Suprapubic skin (tissue), 3 donors: Measurements from ENCODE around the gene FBN1.

Experiments used
- EP300 ChIP-seq: sonication (generic); formaldehyde crosslinking; IDR thresholded peaks from one replicate; pipeline ENCODE4 v1.6.1; 2017; ENCODE audit warnings: antibody characterized with exemption
- TF ChIP-seq, protein P1 (sequence below), 2 donors: fragments of 200-600 bp in 1 of 2; fragments of 450-650 bp in 1 of 2; sonication (generic) in 1 of 2; IDR thresholded peaks; one replicate each; pipeline ENCODE4 v1.5.1; 2016 to 2019; ENCODE audit warnings: antibody characterized with exemption in 2 of 2, mild to moderate bottlenecking in 1 of 2, moderate library complexity in 1 of 2

DNA sequence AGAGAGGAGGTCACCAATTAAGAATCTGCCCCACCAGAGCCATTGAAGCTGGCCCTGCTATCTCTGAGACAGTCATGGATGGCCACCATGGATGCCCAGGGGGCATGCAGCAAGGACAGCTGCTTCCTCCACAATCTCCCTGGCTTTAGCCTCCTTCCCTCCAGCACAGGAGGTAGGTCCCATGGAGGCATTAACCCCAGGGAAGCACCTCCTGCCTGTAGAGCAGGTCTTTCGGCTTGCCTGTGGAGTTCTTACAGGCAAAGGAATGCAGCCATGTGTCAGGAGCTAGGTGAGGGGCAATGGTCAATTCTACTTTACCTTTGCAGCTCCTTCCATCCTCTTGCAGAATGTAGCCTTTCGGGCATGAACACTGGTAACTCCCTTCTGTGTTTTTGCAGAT lies 220.5 kb downstream of the FBN1 start:
- TF ChIP-seq, protein P1, sequence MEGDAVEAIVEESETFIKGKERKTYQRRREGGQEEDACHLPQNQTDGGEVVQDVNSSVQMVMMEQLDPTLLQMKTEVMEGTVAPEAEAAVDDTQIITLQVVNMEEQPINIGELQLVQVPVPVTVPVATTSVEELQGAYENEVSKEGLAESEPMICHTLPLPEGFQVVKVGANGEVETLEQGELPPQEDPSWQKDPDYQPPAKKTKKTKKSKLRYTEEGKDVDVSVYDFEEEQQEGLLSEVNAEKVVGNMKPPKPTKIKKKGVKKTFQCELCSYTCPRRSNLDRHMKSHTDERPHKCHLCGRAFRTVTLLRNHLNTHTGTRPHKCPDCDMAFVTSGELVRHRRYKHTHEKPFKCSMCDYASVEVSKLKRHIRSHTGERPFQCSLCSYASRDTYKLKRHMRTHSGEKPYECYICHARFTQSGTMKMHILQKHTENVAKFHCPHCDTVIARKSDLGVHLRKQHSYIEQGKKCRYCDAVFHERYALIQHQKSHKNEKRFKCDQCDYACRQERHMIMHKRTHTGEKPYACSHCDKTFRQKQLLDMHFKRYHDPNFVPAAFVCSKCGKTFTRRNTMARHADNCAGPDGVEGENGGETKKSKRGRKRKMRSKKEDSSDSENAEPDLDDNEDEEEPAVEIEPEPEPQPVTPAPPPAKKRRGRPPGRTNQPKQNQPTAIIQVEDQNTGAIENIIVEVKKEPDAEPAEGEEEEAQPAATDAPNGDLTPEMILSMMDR (IDR thresholded peaks at IDR 0.05), result no peak
- no peak for TF ChIP-seq EP300
